ENCODE results near the gene TCEANC2. TPM values are rescaled to one million over a fixed set of nuclear protein-coding genes. Genes with fewer than 3 reads are reported as not detected.

TCEANC2 gene
- total RNA-seq, 1 donor = 2.5 TPM

- no peak for TF ChIP-seq CTCF (IDR thresholded peaks at IDR 0.05; ENCODE audit: extremely low read depth, low read depth, low read length)
- no peak for DNase-seq (ENCODE audit: insufficient read length, low spot score, missing footprints)
- Histone ChIP-seq H3K79me2 (ENCODE audit: insufficient read depth, low read length) (no peaks in the 10 kb centered on the region), H3K36me3 (ENCODE audit: insufficient read depth, low read length) (no peaks in the 10 kb centered on the region), H3K9me3 (ENCODE audit: low read depth, low read length) (no peaks in the 10 kb centered on the region), H3K4me3 (ENCODE audit: insufficient read depth, low read length) (no peak overlapping the region), H3K27ac (ENCODE audit: low read depth, low read length) (no peak overlapping the region), H3K27me3 (ENCODE audit: insufficient read depth, low read length) (peaks cover 28% of the 10 kb centered on the region), H3K4me2 (ENCODE audit: insufficient read depth, low read length) (no peak overlapping the region), H2AFZ (ENCODE audit: low read length) (no peak overlapping the region), H3K4me1 (ENCODE audit: insufficient read depth, low read length) (no peaks in the 10 kb centered on the region), H4K20me1 (ENCODE audit: insufficient read depth, low read length) (no peaks in the 10 kb centered on the region)
These were observed 45.8 kb upstream of the TCEANC2 start for GRCh38 chr1:54007613-54008012.

GRCh38 chr1:54008876-54009275 lies 44.5 kb upstream of the TCEANC2 start:
- H3K4me2 ChIP-seq (ENCODE audit: insufficient read depth, low read length) = no peak overlapping the region
- no peak for TF ChIP-seq CTCF (IDR thresholded peaks at IDR 0.05; ENCODE audit: extremely low read depth, low read depth, low read length)
- no peak overlapping the region for H3K27ac ChIP-seq (ENCODE audit: low read depth, low read length)
- no peak overlapping the region for H3K4me3 ChIP-seq (ENCODE audit: insufficient read depth, low read length)
- H3K79me2 ChIP-seq (ENCODE audit: insufficient read depth, low read length) = no peaks in the 10 kb centered on the region
- peaks cover 34% of the 10 kb centered on the region for H3K27me3 ChIP-seq (ENCODE audit: insufficient read depth, low read length)
- H3K36me3 ChIP-seq (ENCODE audit: insufficient read depth, low read length) = no peaks in the 10 kb centered on the region
- no peak overlapping the region for H2AFZ ChIP-seq (ENCODE audit: low read length)
- no peaks in the 10 kb centered on the region for H4K20me1 ChIP-seq (ENCODE audit: insufficient read depth, low read length)
- H3K9me3 ChIP-seq (ENCODE audit: low read depth, low read length) = no peaks in the 10 kb centered on the region
- no peak for DNase-seq (ENCODE audit: insufficient read length, low spot score, missing footprints)
- no peaks in the 10 kb centered on the region for H3K4me1 ChIP-seq (ENCODE audit: insufficient read depth, low read length)

GRCh38 chr1:54009406-54009805 lies 44.0 kb upstream of the TCEANC2 start:
- no peaks in the 10 kb centered on the region for H3K79me2 ChIP-seq (ENCODE audit: insufficient read depth, low read length)
- H3K27me3 ChIP-seq (ENCODE audit: insufficient read depth, low read length) = peaks cover 34% of the 10 kb centered on the region
- H3K4me2 ChIP-seq (ENCODE audit: insufficient read depth, low read length) = no peak overlapping the region
- H3K27ac ChIP-seq (ENCODE audit: low read depth, low read length) = no peak overlapping the region
- no peaks in the 10 kb centered on the region for H3K4me1 ChIP-seq (ENCODE audit: insufficient read depth, low read length)
- no peak for TF ChIP-seq CTCF (IDR thresholded peaks at IDR 0.05; ENCODE audit: extremely low read depth, low read depth, low read length)
- no peak overlapping the region for H2AFZ ChIP-seq (ENCODE audit: low read length)
- no peaks in the 10 kb centered on the region for H3K36me3 ChIP-seq (ENCODE audit: insufficient read depth, low read length)
- DNase-seq (ENCODE audit: insufficient read length, low spot score, missing footprints) = peak; percentile 76
- H4K20me1 ChIP-seq (ENCODE audit: insufficient read depth, low read length) = no peaks in the 10 kb centered on the region
- H3K9me3 ChIP-seq (ENCODE audit: low read depth, low read length) = no peaks in the 10 kb centered on the region
- H3K4me3 ChIP-seq (ENCODE audit: insufficient read depth, low read length) = no peak overlapping the region

GRCh38 chr1:54010415-54011117 lies 42.8 kb upstream of the TCEANC2 start:
- no peaks in the 10 kb centered on the region for H3K79me2 ChIP-seq (ENCODE audit: insufficient read depth, low read length)
- H2AFZ ChIP-seq (ENCODE audit: low read length) = no peak overlapping the region
- no peak overlapping the region for H3K4me3 ChIP-seq (ENCODE audit: insufficient read depth, low read length)
- no peak overlapping the region for H3K4me2 ChIP-seq (ENCODE audit: insufficient read depth, low read length)
- no peaks in the 10 kb centered on the region for H4K20me1 ChIP-seq (ENCODE audit: insufficient read depth, low read length)
- DNase-seq (ENCODE audit: insufficient read length, low spot score, missing footprints) = no peak
- H3K4me1 ChIP-seq (ENCODE audit: insufficient read depth, low read length) = no peaks in the 10 kb centered on the region
- no peaks in the 10 kb centered on the region for H3K36me3 ChIP-seq (ENCODE audit: insufficient read depth, low read length)
- no peak for TF ChIP-seq CTCF (IDR thresholded peaks at IDR 0.05; ENCODE audit: extremely low read depth, low read depth, low read length)
- peaks cover 34% of the 10 kb centered on the region for H3K27me3 ChIP-seq (ENCODE audit: insufficient read depth, low read length)
- H3K9me3 ChIP-seq (ENCODE audit: low read depth, low read length) = no peaks in the 10 kb centered on the region
- H3K27ac ChIP-seq (ENCODE audit: low read depth, low read length) = no peak overlapping the region

Data from osteoblast (primary cell).